Amniotic stem cell (primary cell): Measurements from ENCODE around the gene MANEAL.

Source experiments
- DNase-seq: peaks from one replicate; lab custom pipeline; 2025; lab: John Stamatoyannopoulos, UW

MANEAL gene

DNA sequence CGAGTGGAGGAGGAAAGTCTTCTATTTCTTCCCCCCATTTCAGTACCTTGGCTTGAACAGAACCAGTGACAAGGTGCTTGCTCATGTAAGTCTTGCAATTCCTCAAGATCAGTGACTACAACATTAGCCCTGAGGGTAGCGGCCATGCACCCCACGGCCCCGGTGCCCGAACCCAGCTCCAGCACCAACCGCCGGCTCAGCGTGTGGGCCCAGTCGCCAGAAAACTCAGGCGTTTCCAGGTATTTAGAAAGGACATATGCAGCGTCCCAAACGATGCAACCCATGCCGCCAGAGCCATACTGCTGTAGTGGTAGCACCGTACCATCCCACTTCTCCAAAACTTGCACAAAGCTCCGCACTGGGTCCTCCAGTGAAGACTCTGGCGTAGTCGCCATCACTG lies 11.2 kb upstream of the MANEAL start:
- DNase-seq: no peak

DNA sequence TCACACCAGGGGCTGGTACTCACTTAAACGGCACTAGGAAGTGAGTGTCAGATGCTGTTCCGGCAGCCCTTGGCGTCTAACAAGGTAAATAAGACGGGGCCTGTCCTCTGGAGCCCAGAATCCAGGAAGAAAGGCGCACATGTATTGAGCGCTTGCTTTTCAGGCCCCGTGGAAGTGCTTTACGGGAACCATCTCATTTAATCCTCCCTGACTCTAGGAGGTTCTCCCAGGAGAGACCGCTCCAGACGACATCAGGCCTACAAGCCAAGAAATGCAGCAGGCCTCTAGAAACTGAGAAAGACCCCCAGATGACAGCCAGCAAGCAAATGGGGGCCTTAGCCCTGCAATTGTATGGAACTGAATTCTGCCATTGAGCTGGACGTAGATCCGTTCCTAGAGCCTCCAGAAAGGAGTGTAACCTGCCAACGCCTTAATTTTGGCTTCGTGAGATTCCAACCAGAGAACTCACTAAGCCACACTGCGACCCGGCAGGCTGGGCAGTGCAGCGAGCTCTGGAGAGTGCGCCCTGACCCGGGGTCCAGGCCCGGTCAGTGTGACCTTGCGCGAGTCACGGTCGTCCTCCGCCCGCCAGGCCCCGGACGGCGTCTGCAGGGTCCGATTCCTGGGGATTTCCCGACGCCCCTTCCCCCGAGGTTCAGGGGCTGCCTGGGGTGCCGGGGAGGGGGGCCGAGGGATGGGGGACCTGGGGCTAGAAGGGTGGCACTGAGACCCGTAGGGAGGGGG lies 532 bp upstream of the MANEAL start:
- no peak for DNase-seq

DNA sequence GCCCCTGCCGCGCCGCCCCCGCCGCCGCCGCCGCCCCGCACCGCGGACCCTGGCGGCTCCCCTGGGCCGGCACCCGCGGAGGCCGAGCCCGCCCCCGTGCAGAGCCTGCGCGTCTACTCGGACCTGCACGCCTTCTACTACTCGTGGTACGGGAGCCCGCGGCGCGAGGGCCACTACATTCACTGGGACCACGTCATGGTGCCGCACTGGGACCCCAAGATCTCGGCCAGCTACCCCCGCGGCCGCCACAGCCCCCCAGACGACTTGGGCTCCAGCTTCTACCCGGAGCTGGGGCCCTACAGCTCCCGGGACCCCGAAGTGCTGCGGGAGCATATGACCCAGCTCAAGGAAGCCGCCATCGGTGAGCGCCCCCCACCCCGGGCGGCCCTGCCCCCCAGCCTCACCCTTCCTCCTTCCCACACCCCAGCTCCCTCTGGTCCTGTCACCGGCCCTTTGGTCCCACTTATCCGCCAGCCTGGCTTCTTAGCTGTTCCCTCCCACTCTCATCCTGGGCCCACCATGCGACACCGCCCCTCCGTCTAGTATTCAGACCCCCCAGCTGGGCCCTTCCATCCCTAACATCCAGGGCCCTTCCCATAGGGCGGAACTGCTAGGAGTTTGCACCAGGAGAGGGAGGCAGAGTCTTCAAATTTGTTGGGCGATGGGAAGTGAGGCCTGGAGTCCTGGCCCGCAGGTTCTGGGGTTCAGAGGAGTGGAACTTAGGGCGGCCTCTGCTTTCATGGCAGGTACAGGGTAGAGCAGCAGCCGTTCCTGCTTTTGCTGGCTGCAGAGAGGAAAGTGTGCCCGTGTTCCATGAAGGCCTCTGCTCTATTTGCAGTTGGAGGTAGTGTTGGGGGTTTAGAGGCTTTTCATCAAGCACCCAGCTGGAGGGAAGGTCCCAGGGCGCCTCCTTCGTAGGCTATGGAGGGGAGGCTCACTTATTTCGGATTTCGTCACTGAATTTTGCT lies 1.0 kb downstream of the MANEAL start:
- DNase-seq: no peak

DNA sequence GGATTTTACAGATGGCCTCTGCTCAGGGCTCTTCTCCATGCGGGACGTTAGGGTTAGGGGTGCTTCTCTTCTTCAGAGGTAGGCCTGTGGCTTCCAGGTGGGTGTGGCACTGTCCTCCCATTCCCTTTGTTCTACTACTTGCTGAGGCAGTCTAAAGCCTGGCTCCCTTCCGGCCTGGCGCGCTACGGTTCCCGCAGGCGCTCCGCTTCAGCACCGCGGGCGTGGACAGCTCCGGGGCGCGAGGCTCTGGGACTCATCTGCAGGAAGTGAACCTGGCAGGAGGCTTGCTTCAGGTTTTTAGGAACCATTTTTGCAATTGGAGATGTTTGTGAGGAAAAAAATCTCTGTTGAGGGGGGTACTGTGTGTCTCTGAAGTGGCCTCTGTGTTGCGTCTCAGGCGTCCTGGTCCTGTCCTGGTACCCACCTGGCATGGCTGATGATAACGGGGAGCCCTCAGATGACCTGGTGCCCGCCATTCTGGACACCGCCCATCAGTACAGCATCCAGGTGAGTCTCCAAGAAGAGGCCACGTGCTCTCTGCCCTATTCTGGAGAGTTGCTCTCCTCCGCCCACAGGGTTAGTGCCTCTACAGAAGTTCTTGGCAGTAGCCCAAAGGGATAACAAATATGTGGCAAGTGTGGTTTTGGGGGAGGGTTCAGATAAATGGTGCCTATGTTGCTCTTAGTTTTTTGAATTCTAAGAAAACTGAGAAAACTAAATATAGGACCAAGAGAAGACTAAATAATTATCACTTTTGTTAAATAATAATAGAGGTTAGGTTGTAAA lies 1.9 kb downstream of the MANEAL start:
- no peak for DNase-seq

DNA sequence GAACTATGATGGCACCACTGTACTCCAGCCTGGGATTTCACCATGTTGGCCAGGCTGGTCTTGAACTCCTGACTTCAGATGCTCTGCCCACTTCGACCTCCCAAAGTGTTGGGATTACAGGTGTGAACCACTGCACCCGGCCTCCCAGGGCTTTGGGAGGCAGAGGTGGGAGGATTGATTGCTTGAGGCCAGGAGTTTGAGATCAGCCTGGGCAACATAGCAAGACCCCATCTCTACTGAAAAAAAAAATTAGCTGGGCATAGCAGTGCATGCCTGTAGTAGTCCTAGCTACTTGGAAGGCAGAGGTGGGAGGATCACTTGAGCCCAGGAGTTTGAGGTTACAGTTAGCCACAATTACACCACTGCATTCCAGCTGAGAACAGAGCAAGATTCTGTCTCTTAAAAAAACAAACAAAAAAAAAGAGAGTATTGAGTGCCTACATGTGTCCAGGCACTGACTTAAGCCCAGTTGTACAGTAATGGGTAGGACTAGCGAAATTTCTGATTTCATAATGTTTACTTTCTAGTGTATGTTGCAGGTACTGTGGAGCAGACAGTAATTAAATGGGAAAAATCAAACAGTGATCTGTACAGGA lies 4.2 kb downstream of the MANEAL start:
- no peak for DNase-seq

DNA sequence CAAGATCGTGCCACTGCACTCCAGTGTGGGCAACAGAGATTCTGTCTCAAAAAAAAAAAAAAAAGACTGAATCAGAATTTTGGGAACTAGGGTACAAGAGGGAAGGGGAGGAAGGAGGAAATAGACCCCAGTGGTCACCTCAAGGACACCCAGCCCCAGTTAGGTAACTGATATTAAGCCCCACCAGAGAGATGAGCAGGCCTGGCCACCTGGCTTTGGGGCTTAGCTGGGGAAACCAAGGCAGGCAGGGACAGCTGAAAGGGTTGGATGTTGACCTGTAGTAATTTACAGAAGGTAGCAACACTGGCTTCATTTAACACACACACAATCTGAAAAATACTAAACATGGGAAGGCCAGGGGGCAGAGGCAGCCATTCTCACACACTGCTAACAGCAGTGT lies 8.8 kb downstream of the MANEAL start:
- DNase-seq: no peak

DNA sequence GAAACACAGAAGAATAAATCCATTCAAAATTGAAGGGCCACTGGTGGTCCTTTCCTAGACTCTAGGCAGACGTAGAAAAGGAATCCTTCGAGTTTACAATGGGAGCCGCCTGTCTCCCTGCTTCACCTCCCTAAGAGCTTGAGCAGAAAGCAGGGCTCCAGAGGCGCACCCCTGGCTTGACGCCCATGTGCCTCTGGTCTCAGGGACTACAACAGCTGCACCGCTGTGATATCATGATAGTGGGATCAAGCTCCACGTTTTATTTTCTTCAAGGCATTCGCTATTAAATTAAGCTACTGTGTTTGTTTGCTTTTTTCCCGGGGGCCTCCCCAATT lies 13.5 kb downstream of the MANEAL start:
- DNase-seq: no peak

DNA sequence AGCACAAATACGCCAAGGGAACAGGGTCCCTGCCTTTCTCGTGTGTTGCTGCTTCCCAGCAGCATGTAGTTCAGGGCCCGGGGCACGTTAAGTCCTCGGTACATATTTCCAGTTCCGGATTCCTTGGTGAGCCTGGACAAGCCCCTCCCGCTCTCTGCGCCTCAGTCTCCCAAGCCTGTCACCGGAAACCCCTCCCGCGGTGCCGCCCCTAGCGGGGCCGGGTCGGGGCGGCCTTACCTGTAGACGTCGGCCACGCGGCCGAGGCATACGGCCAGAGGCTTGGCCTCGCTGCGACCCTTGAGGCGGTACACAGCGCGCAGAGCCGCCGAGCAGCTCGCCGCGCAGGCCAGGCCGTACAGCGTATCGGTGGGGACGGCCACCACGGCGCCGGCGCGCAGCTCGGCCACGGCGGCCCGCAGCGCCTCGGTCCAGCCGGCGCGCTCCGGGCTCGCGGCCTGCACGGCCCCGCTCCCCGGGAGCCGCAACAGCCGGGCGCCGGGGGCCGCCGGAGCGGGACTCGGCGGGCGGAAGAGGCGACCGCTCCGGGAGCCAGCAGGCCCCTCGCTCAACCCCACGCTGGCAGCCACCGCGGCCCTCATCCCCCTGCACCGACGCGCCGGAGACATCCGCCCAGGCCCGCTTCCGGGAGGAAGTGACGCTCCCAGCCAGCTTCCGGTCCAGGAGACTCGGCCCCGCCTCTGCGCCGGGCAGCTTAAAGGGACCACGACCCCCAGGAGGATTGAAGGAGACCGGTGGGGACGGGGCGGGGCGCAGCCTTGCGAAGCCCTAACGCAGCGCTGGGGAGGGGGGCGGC lies 14.1 kb downstream of the MANEAL start, which contains the start of the genes C1orf122 and YRDC:
C1orf122 (plus strand) TSS at position 236 of the 814 bp plus-strand sequence. CDS start 615 bp downstream, outside the sequence.
YRDC (minus strand) TSS at position 654 of the 814 bp plus-strand sequence; CDS start at position 626, 28 bp downstream.
- DNase-seq: peak; percentile 79

DNA sequence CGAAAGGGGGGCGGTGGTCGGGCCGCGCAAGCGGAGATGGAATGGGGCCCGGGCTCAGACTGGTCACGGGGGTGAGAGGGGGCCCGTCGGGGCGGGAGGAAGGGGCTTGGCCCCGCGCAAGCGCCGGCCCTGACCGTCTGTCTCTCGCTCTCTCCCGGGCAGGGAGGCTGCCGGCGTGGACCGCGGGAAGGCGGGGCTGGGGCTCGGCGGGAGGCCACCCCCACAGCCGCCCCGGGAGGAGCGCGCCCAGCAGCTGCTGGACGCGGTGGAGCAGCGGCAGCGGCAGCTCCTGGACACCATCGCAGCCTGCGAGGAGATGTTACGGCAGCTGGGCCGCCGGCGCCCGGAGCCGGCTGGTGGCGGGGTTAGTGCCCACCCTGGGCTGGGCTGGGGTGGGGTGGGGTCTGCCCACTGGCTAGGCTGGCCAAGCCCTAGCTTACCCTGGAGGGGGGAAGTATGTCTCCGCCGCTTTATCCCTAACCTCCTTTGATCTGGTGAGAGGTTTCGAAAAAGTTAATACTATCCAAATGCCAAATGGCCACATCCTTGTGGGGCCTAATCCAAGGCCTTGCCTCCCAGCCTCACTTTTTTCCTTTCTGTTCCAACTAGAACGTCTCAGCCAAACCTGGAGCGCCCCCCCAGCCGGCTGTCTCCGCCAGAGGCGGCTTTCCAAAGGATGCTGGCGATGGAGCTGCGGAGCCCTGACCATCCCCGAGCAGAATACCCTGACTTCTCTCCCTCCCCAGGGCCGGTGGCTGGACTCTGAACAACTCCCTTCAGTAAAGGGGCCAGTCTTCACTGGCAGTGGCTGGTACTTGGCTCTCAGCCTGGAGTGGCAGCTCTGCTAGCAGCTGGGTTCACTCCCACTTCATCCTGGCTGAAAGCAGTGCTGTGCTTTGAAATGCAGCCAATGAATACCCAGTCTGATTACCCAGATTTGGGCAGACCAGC lies 15.0 kb downstream of the MANEAL start:
- DNase-seq: peak; percentile 66

DNA sequence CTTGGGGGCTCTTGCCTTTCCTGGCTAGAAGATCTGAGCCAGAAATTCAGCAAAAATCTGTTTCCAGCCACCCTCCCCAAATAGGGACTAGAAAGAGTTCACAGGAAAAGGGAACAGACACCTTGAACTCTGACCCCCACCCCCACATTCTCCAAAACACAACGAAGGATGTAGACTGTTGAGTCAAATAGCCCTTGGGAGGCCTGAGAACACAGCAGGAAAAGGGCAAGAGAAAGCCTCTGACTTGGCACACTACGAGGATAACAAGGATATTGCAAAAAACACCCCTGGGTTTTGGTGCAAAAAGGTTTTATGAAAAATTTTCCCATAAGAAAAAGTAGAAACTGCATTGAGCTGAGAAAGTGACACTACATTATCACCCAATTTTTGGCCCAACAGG lies 16.3 kb downstream of the MANEAL start:
- no peak for DNase-seq

DNA sequence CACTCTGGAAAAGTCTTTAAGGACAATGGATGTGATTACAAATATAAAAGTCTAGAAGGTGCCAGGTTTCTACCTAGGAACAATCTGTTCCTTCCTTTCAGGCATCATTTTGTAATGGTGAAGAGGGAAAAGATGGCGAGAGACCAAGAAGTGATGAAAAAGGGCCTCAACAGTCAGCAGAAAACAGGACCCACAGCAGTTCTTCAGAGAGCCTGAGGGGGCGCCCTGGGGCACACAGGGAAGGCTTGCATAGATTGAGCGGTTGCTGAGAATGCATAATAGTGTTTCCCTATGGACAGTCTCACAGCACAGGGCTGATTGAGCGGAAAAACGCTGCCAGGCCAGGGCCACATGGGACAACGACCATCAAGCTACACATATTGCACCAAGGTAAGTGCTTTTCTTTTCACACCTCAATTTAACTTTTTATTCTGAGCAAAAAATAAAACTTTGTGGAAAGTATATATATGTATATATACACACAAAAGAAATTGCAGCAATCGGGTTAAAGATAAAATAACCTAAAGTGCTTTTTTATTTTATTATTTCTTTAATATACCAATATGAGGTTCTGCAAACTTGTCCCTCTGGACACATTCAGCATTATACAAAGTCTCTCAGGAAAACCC lies 17.5 kb downstream of the MANEAL start:
- peak; percentile 41 for DNase-seq

DNA sequence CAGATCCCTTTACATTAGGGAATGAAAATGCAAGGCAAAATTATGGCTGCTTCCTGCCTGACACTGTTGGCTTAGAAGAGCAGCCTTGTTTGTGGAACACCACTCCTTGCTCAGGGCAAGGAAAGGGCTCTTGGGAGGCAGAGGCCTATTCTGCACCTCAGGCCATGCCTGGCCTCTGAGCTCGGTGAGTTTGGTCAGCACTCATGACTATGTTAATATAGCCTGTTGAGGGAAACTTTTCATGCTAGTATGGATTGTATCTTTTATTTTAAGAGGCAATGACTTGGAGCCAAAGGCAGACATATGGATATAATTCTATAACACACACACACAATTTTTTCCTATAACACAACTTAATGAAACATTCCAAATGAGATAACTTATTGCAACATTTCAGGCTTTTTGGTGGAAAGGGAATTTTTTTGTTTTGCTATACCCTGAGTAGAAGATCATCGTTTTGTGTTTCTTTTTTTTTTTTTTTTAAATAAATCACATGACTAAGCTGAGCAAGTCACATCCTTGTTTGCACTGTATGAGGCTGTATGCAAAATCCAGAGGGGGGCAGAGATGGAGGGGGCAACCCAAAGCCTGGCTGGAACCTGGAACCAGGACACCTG lies 20.0 kb downstream of the MANEAL start:
- DNase-seq: no peak

DNA sequence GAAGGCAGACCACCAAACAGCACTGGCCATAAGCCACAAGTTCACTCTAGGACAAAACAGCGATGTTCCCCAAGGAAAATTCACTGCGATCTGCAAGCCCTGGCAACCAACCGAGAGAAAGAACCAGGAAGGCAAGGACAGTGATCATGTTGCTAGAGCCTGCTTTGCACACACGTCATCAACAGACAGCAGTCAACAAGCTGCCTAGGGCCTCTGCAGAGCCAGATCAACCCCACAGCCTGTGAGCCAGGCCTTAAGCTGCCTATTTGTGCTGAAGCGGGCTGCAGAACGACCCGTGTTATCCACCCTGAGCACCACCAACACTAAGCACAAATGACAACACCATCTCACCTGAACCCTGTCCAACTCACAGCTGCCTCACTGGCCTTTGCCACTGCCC lies 20.6 kb downstream of the MANEAL start:
- DNase-seq: no peak

DNA sequence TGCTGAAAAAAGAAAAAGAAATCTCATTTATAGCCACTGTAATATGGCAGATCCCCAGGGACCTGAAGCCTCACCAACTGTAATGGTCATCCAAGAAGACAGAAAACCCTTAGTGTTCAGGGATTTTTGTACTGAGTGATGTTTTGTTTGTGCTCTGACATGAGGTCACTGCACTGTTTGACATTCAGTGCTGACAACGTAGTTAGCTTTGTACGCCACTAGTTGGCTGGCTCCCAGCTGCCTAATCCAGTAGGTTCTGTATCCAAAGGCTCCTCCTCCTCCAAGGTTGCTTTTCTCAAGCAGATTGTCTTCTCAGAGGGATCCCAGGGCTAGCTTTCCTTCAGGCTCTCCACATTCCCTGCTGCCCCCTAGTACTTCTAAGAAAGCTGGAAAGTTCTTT lies 23.8 kb downstream of the MANEAL start:
- no peak for DNase-seq

DNA sequence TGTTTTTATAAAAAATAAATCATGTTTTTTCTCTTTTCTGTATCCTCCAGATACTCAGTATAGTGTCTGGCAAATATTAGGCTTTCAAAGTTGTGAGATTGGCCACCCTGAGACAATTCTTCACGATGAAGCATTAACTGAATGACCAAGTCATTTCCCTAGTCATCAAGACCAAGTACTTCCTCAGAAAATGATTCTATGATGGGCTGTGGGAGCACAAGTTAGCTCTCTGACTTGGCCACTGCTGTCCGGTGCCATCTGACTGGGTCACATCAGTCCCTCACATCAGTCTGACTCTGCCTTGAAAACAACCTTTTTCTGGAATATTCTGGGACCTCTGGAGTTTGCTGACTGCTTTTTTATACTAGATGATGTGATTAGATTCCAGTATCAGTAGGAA lies 27.8 kb downstream of the MANEAL start:
- no peak for DNase-seq

DNA sequence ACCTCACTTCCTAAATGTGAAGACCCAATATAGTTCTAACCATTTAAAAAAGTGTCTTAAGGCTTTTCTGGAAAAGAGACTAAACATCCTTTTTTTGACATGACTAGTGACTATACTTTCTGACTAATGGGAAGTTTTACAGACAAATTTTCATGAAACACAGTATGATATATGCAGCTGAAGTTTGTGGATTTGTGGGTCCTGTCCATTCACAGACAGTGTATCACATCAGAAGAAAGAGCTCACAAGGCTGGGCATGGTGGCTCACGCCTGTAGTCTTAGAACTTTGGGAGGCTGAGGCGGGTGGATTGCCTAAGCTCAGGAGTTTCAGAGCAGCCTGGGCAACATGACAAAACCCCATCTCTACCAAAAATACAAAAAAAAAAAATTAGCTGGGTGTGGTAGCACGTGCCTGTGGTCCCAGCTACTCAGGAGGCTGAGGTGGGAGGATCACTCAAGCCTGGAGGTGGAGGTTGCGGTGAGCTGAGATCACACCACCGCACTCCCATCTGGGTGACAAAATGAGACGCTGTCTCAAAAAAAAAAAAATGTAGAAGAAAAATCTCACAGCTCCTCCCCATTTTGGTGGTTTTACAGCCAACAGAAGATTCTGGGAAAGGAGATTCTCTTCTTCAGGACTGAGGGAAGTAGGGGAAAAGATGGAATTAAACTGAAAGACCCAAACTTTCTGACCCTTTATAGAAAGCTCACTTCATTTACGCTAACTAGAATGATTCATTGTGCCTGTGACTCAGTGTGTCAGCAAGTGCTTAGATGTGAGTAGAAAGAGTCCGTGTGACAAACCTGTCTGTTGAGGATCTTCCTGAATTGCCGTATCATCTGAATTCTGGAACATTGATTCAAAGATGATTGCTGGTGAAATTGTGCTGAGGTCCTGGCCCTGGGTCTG lies 29.5 kb downstream of the MANEAL start:
- no peak for DNase-seq

DNA sequence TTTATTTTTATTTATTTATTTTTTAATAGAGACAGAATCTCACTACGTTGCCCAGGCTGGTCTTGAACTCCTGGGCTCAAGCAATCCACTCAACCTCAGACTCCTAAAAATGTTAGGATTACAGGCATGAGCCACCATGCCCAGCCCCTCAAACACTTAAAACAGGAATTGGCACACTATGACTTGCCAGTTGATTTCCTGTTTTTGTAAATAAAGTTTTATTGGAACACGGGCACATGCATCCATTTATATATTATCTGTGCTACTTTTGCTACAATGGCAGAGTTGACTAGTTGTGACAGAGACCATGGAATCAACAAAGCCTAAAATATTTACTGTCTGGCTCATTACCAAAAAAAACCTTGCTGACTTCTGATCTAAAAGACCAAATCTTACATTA lies 30.4 kb downstream of the MANEAL start:
- no peak for DNase-seq

DNA sequence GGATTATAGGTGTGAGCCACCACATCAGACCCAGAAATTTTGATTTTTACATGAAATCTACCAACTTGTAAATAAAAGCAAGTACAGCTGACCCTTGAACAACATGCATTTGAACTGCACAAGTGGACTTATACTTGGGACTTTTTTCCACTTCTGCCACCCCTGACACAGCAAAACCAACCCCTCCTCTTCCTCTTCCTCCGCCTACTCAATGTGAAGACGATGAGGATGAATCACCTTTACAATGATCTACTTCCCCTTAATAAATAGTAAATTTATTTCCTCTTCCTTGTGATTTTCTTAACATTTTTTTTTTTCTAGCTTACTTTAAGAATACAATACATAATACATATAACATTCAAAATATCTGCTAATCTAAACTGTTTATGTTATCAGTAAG lies 31.9 kb downstream of the MANEAL start:
- no peak for DNase-seq
